ENCODE measurements around the gene MYBPH. TPM values are rescaled to one million over a fixed set of nuclear protein-coding genes. Genes with fewer than 3 reads are reported as not detected.
A peak's percentile ranks its signal among the peaks of the same experiment; 100 is the strongest.

Gene MYBPH
- total RNA-seq, 2 donors from 2014 or later = not detected

DNA sequence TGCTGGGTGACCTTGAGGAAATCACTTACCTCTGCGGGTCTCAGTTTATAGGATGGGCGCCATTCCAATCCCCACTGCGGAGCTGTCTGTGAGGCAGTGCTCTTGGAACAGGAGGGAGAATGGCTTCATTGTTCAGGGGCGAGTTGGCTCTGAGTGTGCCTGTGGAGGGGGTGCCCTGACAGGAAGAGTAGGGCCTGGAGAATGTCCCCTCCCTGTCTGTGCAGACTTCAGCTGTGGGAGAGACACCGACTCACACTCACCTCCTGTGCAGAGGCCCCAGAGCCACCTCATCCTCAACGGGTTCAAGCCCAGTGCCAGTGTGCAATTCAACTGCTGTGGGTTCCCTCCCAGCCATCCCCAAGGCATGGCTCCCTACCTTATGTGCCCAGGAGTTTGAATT is 31.0 kb downstream of the MYBPH start:
- ATAC-seq (peak; percentile 71), DNase-seq (peak; percentile 54 to 73 (median 67))
- WGBS, 2 donors = 34 to 36% methylated on average over 5 to 6 of the region's 6 CpGs
- H3K36me3 ChIP-seq (replicated peaks in 1 of 2; ENCODE audit: insufficient read depth in 1 of 2, low read depth in 2 of 2) = no peaks in the 10 kb centered on the region
- H3K9me3 ChIP-seq = no peaks in the 10 kb centered on the region
- H3K4me3 ChIP-seq = no peak overlapping the region
- no peaks in the 10 kb centered on the region for H3K27me3 ChIP-seq
- peaks cover 72% of the 10 kb centered on the region for H3K4me1 ChIP-seq
- peak overlapping the region; percentile 32 to 81 (median 72) for H3K27ac ChIP-seq
- no peak for TF ChIP-seq POLR2A (IDR thresholded peaks at IDR 0.05)
- TF ChIP-seq, protein P1, sequence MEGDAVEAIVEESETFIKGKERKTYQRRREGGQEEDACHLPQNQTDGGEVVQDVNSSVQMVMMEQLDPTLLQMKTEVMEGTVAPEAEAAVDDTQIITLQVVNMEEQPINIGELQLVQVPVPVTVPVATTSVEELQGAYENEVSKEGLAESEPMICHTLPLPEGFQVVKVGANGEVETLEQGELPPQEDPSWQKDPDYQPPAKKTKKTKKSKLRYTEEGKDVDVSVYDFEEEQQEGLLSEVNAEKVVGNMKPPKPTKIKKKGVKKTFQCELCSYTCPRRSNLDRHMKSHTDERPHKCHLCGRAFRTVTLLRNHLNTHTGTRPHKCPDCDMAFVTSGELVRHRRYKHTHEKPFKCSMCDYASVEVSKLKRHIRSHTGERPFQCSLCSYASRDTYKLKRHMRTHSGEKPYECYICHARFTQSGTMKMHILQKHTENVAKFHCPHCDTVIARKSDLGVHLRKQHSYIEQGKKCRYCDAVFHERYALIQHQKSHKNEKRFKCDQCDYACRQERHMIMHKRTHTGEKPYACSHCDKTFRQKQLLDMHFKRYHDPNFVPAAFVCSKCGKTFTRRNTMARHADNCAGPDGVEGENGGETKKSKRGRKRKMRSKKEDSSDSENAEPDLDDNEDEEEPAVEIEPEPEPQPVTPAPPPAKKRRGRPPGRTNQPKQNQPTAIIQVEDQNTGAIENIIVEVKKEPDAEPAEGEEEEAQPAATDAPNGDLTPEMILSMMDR (IDR thresholded peaks at IDR 0.05) = no peak
- intact Hi-C loops (cut with DNase I) = no loop called here

GRCh38 chr1:203143641-203144040 is 32.0 kb downstream of the MYBPH start:
- H3K27ac ChIP-seq = peak overlapping the region in 3 of 4 donors; percentile 64 to 81 (median 79)
- 49 to 63% methylated on average over 11 of the region's 11 CpGs for WGBS, 2 donors
- ATAC-seq = no peak

DNA sequence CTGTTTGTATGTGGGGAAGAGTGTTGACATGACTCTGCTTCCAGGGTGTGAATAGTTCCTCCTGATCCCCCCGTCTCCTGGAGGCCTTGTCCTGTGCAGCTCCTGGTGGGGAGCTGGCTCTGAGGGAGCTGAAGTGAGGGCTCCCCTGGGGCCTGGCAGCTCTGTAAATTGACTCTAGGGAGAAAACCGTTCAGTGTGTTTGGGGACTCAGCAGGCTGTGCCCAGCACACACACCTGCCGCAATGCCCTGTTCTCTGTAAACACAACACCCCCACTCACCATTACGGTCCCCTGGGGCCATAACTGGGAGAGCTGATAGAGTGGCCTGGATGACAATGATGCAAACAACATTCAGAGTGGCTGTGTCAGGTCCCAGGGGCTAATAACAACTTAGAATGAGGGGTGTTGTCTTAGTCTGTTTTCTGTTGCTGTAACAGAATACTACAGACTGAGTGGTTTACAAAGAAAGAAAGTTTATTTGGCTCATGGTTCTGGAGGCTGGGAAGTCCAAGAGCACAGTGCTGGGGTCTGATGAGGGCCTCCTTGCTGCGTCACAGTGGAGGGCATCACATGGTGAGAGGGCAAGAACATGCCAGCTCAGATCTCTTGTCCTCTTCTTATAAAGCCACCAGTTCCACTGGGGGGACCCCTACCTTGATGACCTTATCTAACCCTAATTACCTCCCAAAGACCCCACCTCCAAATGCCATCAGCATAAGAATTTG is 32.8 kb downstream of the MYBPH start:
- DNase-seq = no peak
- intact Hi-C loops (cut with DNase I) = no loop called here
- no peak overlapping the region for H3K4me3 ChIP-seq
- 44 to 70% methylated on average over 2 to 5 of the region's 5 CpGs for WGBS, 2 donors
- no peaks in the 10 kb centered on the region for H3K36me3 ChIP-seq (replicated peaks in 1 of 2; ENCODE audit: insufficient read depth in 1 of 2, low read depth in 2 of 2)
- peak overlapping the region in 3 of 4 donors; percentile 64 to 81 (median 79) for H3K27ac ChIP-seq
- H3K4me1 ChIP-seq = peaks cover 71% of the 10 kb centered on the region
- no peaks in the 10 kb centered on the region for H3K27me3 ChIP-seq
- TF ChIP-seq, protein P1 (IDR thresholded peaks at IDR 0.05) = no peak
- no peak for TF ChIP-seq POLR2A (IDR thresholded peaks at IDR 0.05)
- ATAC-seq = no peak
- no peaks in the 10 kb centered on the region for H3K9me3 ChIP-seq

More at GRCh38 chr1:203143641-203144040, 32.0 kb downstream of the MYBPH start:
- Histone ChIP-seq H3K4me1 (peaks cover 72% of the 10 kb centered on the region), H3K4me3 (no peak overlapping the region), H3K27me3 (no peaks in the 10 kb centered on the region), H3K9me3 (no peaks in the 10 kb centered on the region), H3K36me3 (replicated peaks in 1 of 2; ENCODE audit: insufficient read depth in 1 of 2, low read depth in 2 of 2) (no peaks in the 10 kb centered on the region)
- TF ChIP-seq, protein P1 (IDR thresholded peaks at IDR 0.05) = no peak
- no peak for DNase-seq
- intact Hi-C loops (cut with DNase I) = no loop called here

DNA sequence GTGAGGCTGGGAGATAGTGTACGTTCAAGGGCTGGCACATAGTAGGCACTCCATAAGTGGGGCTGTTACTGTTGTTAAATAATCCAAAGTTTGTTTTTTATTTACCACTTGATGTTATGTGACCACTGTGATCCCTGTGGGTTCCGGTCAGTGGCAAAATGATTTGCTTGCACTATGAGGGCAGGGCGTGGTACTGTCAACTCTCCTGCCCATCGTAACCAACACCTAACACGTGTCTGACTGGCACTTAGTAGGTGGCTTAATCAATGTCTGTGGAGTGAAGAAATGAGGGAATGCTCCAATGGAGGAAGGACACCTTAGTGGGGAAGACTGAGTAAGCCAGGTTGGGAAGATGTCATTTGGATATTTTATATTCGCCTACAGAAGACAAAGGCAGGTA is 33.5 kb downstream of the MYBPH start:
- peaks cover 68% of the 10 kb centered on the region for H3K4me1 ChIP-seq
- intact Hi-C loops (cut with DNase I) = no loop called here
- no peak for TF ChIP-seq POLR2A (IDR thresholded peaks at IDR 0.05)
- TF ChIP-seq, protein P1 (IDR thresholded peaks at IDR 0.05) = no peak
- H3K27ac ChIP-seq = peak overlapping the region in 3 of 4 donors; percentile 64 to 81 (median 79)
- no peaks in the 10 kb centered on the region for H3K27me3 ChIP-seq
- DNase-seq (no peak), ATAC-seq (no peak)
- H3K4me3 ChIP-seq = no peak overlapping the region
- H3K9me3 ChIP-seq = no peaks in the 10 kb centered on the region
- WGBS, 2 donors = 74 to 75% methylated on average over 6 of the region's 6 CpGs
- H3K36me3 ChIP-seq (replicated peaks in 1 of 2; ENCODE audit: insufficient read depth in 1 of 2, low read depth in 2 of 2) = no peaks in the 10 kb centered on the region
